LNCAP (cell line): Measurements from ENCODE around the gene RNASEL.

ENCODE experiments used
- CTCF ChIP-seq: fragments of 450-650 bp; IDR thresholded peaks from 2 replicates; pipeline ENCODE4 v1.5.1; 2017; ENCODE audit warnings: mild to moderate bottlenecking

RNASEL gene

GRCh38 chr1:182631053-182631677, 42.1 kb upstream of the RNASEL start:
- no peak for TF ChIP-seq CTCF

- TF ChIP-seq CTCF, result no peak
These were observed 41.5 kb upstream of the RNASEL start for GRCh38 chr1:182630586-182630985.

GRCh38 chr1:182629499-182630096, 40.5 kb upstream of the RNASEL start:
- TF ChIP-seq CTCF, result no peak

GRCh38 chr1:182629080-182629479, 40.0 kb upstream of the RNASEL start:
- TF ChIP-seq CTCF, result no peak

- no peak for TF ChIP-seq CTCF
These were observed 39.6 kb upstream of the RNASEL start for GRCh38 chr1:182628657-182629056.

GRCh38 chr1:182627622-182628021, 38.6 kb upstream of the RNASEL start:
- no peak for TF ChIP-seq CTCF

- TF ChIP-seq CTCF, result no peak
These were observed 37.5 kb upstream of the RNASEL start for GRCh38 chr1:182626527-182626926.
